ENCODE data around the gene SH3PXD2A. TPM values are rescaled to one million over a fixed set of nuclear protein-coding genes. Genes with fewer than 3 reads are reported as not detected.

Gene SH3PXD2A
- total and polyA plus RNA-seq, 2 experiments from 2014 or later: 1.8 to 5.0 TPM

DNA sequence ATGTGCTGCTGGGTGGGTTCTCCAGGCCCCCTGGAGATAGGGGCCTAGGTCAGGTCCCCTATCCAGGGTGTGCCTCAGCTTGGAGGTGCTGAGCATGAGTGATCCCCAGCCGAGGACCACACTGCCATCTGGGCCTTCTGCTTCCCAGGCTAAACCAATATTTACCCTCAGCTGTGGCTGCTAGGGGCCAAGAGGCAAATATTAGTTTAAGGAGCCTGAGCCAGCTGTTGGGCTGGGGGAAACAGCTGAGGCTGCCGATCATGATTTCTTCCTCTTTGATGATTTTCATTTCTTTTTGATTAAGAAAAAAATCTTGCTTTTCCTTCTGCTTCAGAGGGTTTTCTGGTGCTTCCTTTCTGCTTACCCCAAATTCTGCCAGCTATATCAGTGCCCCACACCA, 278.5 kb downstream of the SH3PXD2A start:
- no peak overlapping the region for H3K4me2 ChIP-seq
- no peaks in the 10 kb centered on the region for H3K9me3 Mint-ChIP-seq
- no peaks in the 10 kb centered on the region for H3K27me3 ChIP-seq (ENCODE audit: insufficient read depth)
- no peak overlapping the region for H2AFZ ChIP-seq
- no peaks in the 10 kb centered on the region for H4K20me1 ChIP-seq (replicated peaks; ENCODE audit: insufficient read depth)
- no peak overlapping the region for H3K27ac ChIP-seq (ENCODE audit: low read depth)
- TF ChIP-seq EZH2phosphoT487 (IDR thresholded peaks at IDR 0.05; ENCODE audit: unreplicated experiment) (no peak), NANOG (IDR thresholded peaks at IDR 0.05; ENCODE audit: borderline replicate concordance) (no peak), ZNF331 (CRISPR knock-in tag; IDR thresholded peaks at IDR 0.05; ENCODE audit: low read depth) (no peak), CREB1 (CRISPR knock-in tag; IDR thresholded peaks at IDR 0.05; ENCODE audit: low read depth) (no peak), REST (IDR thresholded peaks at IDR 0.05; ENCODE audit: unreplicated experiment) (no peak), ZNF462 (CRISPR knock-in tag; IDR thresholded peaks at IDR 0.05) (no peak), ZNF114 (CRISPR knock-in tag; IDR thresholded peaks at IDR 0.05) (no peak), POLR2AphosphoS5 (IDR thresholded peaks at IDR 0.05; ENCODE audit: low read depth) (no peak), CTCF (conservative IDR thresholded peaks at IDR 0.05; ENCODE audit: low read depth in 2 of 2) (no peak)
- ATAC-seq (no peak), DNase-seq (ENCODE audit: low spot score) (no peak)
- H3K4me3 Mint-ChIP-seq: no peak overlapping the region
- H3K36me3 Mint-ChIP-seq (ENCODE audit: low read depth): no peaks in the 10 kb centered on the region
- no peaks in the 10 kb centered on the region for H3K36me3 ChIP-seq (ENCODE audit: insufficient read depth)
- H3K79me2 ChIP-seq (replicated peaks; ENCODE audit: insufficient read depth): no peaks in the 10 kb centered on the region
- no peaks in the 10 kb centered on the region for H3K4me1 ChIP-seq (ENCODE audit: insufficient read depth)
- H3K4me3 ChIP-seq: no peak overlapping the region
- H3F3A ChIP-seq (replicated peaks; ENCODE audit: low read depth): no peaks in the 10 kb centered on the region
- no peaks in the 10 kb centered on the region; the same call in 2 of the 3 replicates for H3K4me1 Mint-ChIP-seq
- peaks cover 5% of the 10 kb centered on the region for H3K27me3 Mint-ChIP-seq (ENCODE audit: insufficient read depth, low read depth, poor library complexity)
- H3K9me2 ChIP-seq (ENCODE audit: insufficient read depth): no peaks in the 10 kb centered on the region
- H3K27ac Mint-ChIP-seq: no peak overlapping the region
